Transverse colon (tissue), 3 donors: ENCODE measurements around the gene DAND5.

Source experiments
- POLR2A ChIP-seq: fragments of 450-650 bp; IDR thresholded peaks from one replicate; pipeline ENCODE4 v1.6.1; 2016; ENCODE audit warnings: antibody characterized with exemption, mild to moderate bottlenecking, moderate library complexity
- TF ChIP-seq, protein P1 (sequence below), 5 experiments: fragments of 200-600 bp in 3 of 5; fragments of 450-650 bp in 2 of 5; sonication (generic) in 3 of 5; IDR thresholded peaks; 1 replicate in 2 of 5; 2 replicates in 3 of 5; pipeline ENCODE4 v1.5.1; 2016 to 2017; ENCODE audit warnings: antibody characterized with exemption in 5 of 5, inconsistent platforms in 3 of 5, mild to moderate bottlenecking in 2 of 5, moderate library complexity in 1 of 5

DNA sequence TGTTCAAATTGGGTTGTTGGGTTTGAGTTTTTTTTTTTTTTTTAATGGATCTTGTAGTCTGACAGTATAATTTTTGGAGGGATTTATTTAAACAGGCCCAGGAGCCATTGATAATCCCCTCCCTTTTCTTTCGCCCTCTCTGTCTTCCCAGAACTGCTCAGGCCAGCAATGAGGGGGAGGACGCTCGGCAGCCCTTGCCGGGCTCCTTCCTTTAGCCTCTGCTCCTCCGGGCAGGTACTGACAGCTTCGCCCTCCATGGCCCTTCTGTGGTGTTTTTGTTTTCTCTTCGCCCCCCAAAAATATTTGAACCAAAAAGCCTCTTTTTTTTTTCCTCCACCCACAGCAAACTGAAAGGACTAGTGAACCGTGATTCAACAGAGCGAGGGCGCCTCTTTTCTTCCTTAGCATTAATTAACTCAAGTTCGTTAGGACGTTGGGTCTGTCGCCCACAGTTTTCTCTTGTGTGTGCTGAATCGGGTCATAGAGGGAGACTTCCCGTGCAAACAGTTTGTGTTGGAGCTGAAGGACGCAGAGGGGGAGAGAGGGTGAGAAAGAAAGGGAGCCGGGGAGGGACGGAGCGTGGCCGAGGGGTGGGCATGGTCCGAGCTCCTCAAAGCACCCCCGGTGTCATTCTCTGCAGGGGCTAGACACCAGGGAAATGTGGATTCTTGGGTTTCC, 47.4 kb downstream of the DAND5 start:
- TF ChIP-seq, protein P1, sequence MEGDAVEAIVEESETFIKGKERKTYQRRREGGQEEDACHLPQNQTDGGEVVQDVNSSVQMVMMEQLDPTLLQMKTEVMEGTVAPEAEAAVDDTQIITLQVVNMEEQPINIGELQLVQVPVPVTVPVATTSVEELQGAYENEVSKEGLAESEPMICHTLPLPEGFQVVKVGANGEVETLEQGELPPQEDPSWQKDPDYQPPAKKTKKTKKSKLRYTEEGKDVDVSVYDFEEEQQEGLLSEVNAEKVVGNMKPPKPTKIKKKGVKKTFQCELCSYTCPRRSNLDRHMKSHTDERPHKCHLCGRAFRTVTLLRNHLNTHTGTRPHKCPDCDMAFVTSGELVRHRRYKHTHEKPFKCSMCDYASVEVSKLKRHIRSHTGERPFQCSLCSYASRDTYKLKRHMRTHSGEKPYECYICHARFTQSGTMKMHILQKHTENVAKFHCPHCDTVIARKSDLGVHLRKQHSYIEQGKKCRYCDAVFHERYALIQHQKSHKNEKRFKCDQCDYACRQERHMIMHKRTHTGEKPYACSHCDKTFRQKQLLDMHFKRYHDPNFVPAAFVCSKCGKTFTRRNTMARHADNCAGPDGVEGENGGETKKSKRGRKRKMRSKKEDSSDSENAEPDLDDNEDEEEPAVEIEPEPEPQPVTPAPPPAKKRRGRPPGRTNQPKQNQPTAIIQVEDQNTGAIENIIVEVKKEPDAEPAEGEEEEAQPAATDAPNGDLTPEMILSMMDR (IDR thresholded peaks at IDR 0.05) = no peak
- TF ChIP-seq POLR2A = no peak
